ENCODE data around the gene MUC4. TPM values are rescaled to one million over a fixed set of nuclear protein-coding genes. Genes with fewer than 3 reads are reported as not detected.
"Not testable (repeated sequence)": the region's sequence is repeated elsewhere in the genome, so short reads cannot be mapped to it uniquely, and the experiment has no call there.

Gene MUC4
- total and polyA plus RNA-seq, 3 experiments from 2014 or later = 0.24 to 0.35 TPM; not detected in 1

- Histone ChIP-seq H3K27me3 (ENCODE audit: insufficient read depth, low read length, poor library complexity, severe bottlenecking) (no peaks in the 10 kb centered on the region), H3K27ac (ENCODE audit: low read depth, low read length) (no peak overlapping the region), H3K4me1 (ENCODE audit: insufficient read depth, low read length) (no peaks in the 10 kb centered on the region), H3K4me3 (ENCODE audit: low read length) (no peak overlapping the region), H3K36me3 (ENCODE audit: insufficient read depth, low read length) (no peaks in the 10 kb centered on the region), H3K9me3 (ENCODE audit: low read length) (no peaks in the 10 kb centered on the region)
- Mint-ChIP-seq H3K9me3 (no peaks in the 10 kb centered on the region), H3K27ac (peak overlapping the region in 1 of 8 donors; percentile 83), H3K4me1 (peaks cover 0 to 1% (median 0%) of the 10 kb centered on the region in 3 donors), H3K4me3 (no peak overlapping the region), H3K27me3 (peaks cover 6 to 8% of the 10 kb centered on the region in 2 donors), H3K36me3 (peaks cover 15 to 20% (median 16%) of the 10 kb centered on the region in 3 donors)
- ChIA-PET CTCF (interaction anchor here (1.8 kb wide), 1 partner anchor 9 kb away, joined by 5 read pairs; no protein-coding TSS in a partner anchor), POLR2A (no interaction called here)
- no peak for DNase-seq
Measured at GRCh38 chr3:195717852-195718476, 93.8 kb downstream of the MUC4 start.

GRCh38 chr3:195717416-195717815 lies 94.3 kb downstream of the MUC4 start:
- no peak overlapping the region for H3K4me3 ChIP-seq (ENCODE audit: low read length)
- H3K27me3 ChIP-seq (ENCODE audit: insufficient read depth, low read length, poor library complexity, severe bottlenecking) = no peaks in the 10 kb centered on the region
- ChIA-PET CTCF (interaction anchor here (1.3 to 1.8 kb wide), 2 partner anchors 10 to 132 kb away, joined by 4 to 5 read pairs; no protein-coding TSS in a partner anchor), POLR2A (no interaction called here)
- H3K4me1 ChIP-seq (ENCODE audit: insufficient read depth, low read length) = no peaks in the 10 kb centered on the region
- no peak overlapping the region for H3K27ac ChIP-seq (ENCODE audit: low read depth, low read length)
- no peak for DNase-seq
- H3K9me3 ChIP-seq (ENCODE audit: low read length) = no peaks in the 10 kb centered on the region
- Mint-ChIP-seq H3K4me3 (no peak overlapping the region), H3K36me3 (peaks cover 16 to 20% (median 16%) of the 10 kb centered on the region in 3 donors), H3K27me3 (peaks cover 6 to 8% of the 10 kb centered on the region in 2 donors), H3K27ac (peak overlapping the region in 1 of 8 donors; percentile 63), H3K9me3 (no peaks in the 10 kb centered on the region), H3K4me1 (peaks cover 0 to 1% (median 0%) of the 10 kb centered on the region in 3 donors)
- no peaks in the 10 kb centered on the region for H3K36me3 ChIP-seq (ENCODE audit: insufficient read depth, low read length)

- Histone ChIP-seq H3K4me3 (ENCODE audit: low read length) (no peak overlapping the region), H3K9me3 (ENCODE audit: low read length) (no peaks in the 10 kb centered on the region), H3K36me3 (ENCODE audit: insufficient read depth, low read length) (no peaks in the 10 kb centered on the region), H3K27ac (ENCODE audit: low read depth, low read length) (no peak overlapping the region), H3K4me1 (ENCODE audit: insufficient read depth, low read length) (no peaks in the 10 kb centered on the region), H3K27me3 (ENCODE audit: insufficient read depth, low read length, poor library complexity, severe bottlenecking) (no peaks in the 10 kb centered on the region)
- Mint-ChIP-seq H3K27me3 (peaks cover 6 to 7% of the 10 kb centered on the region in 2 donors), H3K36me3 (peaks cover 18 to 30% (median 20%) of the 10 kb centered on the region in 3 donors), H3K4me3 (no peak overlapping the region), H3K27ac (peak overlapping the region in 1 of 8 donors; percentile 16), H3K9me3 (no peaks in the 10 kb centered on the region), H3K4me1 (no peaks in the 10 kb centered on the region)
- DNase-seq = no peak
- CTCF ChIA-PET = interaction anchor here (1.3 kb wide), 1 partner anchor 134 kb away, joined by 4 read pairs; no protein-coding TSS in a partner anchor
- POLR2A ChIA-PET = interaction anchor here (0.6 to 0.7 kb wide), 2 partner anchors 890 to 1232 kb away, joined by 3 to 4 read pairs; no protein-coding TSS in a partner anchor
Measured at GRCh38 chr3:195715583-195716266, 96.0 kb downstream of the MUC4 start.

- POLR2A ChIA-PET = interaction anchor here (0.6 to 0.7 kb wide), 2 partner anchors 890 to 1231 kb away, joined by 3 to 4 read pairs; no protein-coding TSS in a partner anchor
- Histone ChIP-seq H3K4me3 (ENCODE audit: low read length) (no peak overlapping the region), H3K27me3 (ENCODE audit: insufficient read depth, low read length, poor library complexity, severe bottlenecking) (no peaks in the 10 kb centered on the region), H3K4me1 (ENCODE audit: insufficient read depth, low read length) (no peaks in the 10 kb centered on the region), H3K9me3 (ENCODE audit: low read length) (no peaks in the 10 kb centered on the region), H3K36me3 (ENCODE audit: insufficient read depth, low read length) (no peaks in the 10 kb centered on the region), H3K27ac (ENCODE audit: low read depth, low read length) (no peak overlapping the region)
- no peak overlapping the region for H3K27ac Mint-ChIP-seq
- CTCF ChIA-PET = no interaction called here
- H3K4me1 Mint-ChIP-seq = no peaks in the 10 kb centered on the region
- peaks cover 21 to 31% (median 22%) of the 10 kb centered on the region in 3 donors for H3K36me3 Mint-ChIP-seq
- no peak overlapping the region for H3K4me3 Mint-ChIP-seq
- H3K9me3 Mint-ChIP-seq = no peaks in the 10 kb centered on the region
- peaks cover 3 to 6% of the 10 kb centered on the region in 2 donors for H3K27me3 Mint-ChIP-seq
- no peak for DNase-seq
Measured at GRCh38 chr3:195715134-195715533, 96.6 kb downstream of the MUC4 start.

GRCh38 chr3:195714380-195715011 lies 97.2 kb downstream of the MUC4 start:
- Mint-ChIP-seq H3K4me1 (no peaks in the 10 kb centered on the region), H3K9me3 (no peaks in the 10 kb centered on the region)
- CTCF ChIA-PET = no interaction called here

GRCh38 chr3:195713150-195713549 lies 98.6 kb downstream of the MUC4 start:
- H3K4me3 Mint-ChIP-seq; H3K27me3 ChIP-seq (ENCODE audit: insufficient read depth, low read length, poor library complexity, severe bottlenecking); POLR2A ChIA-PET; CTCF ChIA-PET; H3K4me1 Mint-ChIP-seq; H3K4me1 ChIP-seq (ENCODE audit: insufficient read depth, low read length); DNase-seq; H3K4me3 ChIP-seq (ENCODE audit: low read length); H3K9me3 ChIP-seq (ENCODE audit: low read length); H3K27me3 Mint-ChIP-seq; H3K9me3 Mint-ChIP-seq; H3K27ac Mint-ChIP-seq; H3K27ac ChIP-seq (ENCODE audit: low read depth, low read length): not testable (repeated sequence)
- peaks cover 16% of the 10 kb centered on the region for H3K36me3 ChIP-seq (ENCODE audit: insufficient read depth, low read length)
- peaks cover 25 to 46% (median 40%) of the 10 kb centered on the region in 3 donors for H3K36me3 Mint-ChIP-seq

More at GRCh38 chr3:195714380-195715011, 97.2 kb downstream of the MUC4 start:
- no peaks in the 10 kb centered on the region for H3K4me1 ChIP-seq (ENCODE audit: insufficient read depth, low read length)
- H3K36me3 Mint-ChIP-seq = peaks cover 26 to 38% (median 28%) of the 10 kb centered on the region in 3 donors
- H3K27ac ChIP-seq (ENCODE audit: low read depth, low read length) = no peak overlapping the region
- DNase-seq = no peak
- peaks cover 5% of the 10 kb centered on the region for H3K36me3 ChIP-seq (ENCODE audit: insufficient read depth, low read length)
- H3K27ac Mint-ChIP-seq = peak overlapping the region in 2 of 8 donors; percentile 7 to 66
- H3K4me3 ChIP-seq (ENCODE audit: low read length) = no peak overlapping the region
- no peak overlapping the region for H3K4me3 Mint-ChIP-seq
- H3K27me3 ChIP-seq (ENCODE audit: insufficient read depth, low read length, poor library complexity, severe bottlenecking) = no peaks in the 10 kb centered on the region
- H3K9me3 ChIP-seq (ENCODE audit: low read length) = no peaks in the 10 kb centered on the region
- peaks cover 3 to 6% of the 10 kb centered on the region in 2 donors for H3K27me3 Mint-ChIP-seq
- POLR2A ChIA-PET = no interaction called here

- H3K4me3 Mint-ChIP-seq; H3K4me3 ChIP-seq (ENCODE audit: low read length); H3K27ac ChIP-seq (ENCODE audit: low read depth, low read length); H3K27me3 Mint-ChIP-seq; H3K27me3 ChIP-seq (ENCODE audit: insufficient read depth, low read length, poor library complexity, severe bottlenecking); POLR2A ChIA-PET; H3K27ac Mint-ChIP-seq; CTCF ChIA-PET; H3K4me1 Mint-ChIP-seq; H3K9me3 Mint-ChIP-seq; H3K9me3 ChIP-seq (ENCODE audit: low read length); H3K4me1 ChIP-seq (ENCODE audit: insufficient read depth, low read length): not testable (repeated sequence)
- H3K36me3 Mint-ChIP-seq = peaks cover 25 to 46% (median 40%) of the 10 kb centered on the region in 3 donors
- peak in 1 of 5 donors; percentile 16 for DNase-seq
- peaks cover 16% of the 10 kb centered on the region for H3K36me3 ChIP-seq (ENCODE audit: insufficient read depth, low read length)
Measured at GRCh38 chr3:195712535-195712910, 99.2 kb downstream of the MUC4 start.
